Suprapubic skin (tissue), 4 donors: ENCODE data around the gene MOSMO.

Source experiments
- CTCF ChIP-seq, 2 donors: fragments of 200-600 bp in 1 of 2; fragments of 450-650 bp in 1 of 2; sonication (generic) in 1 of 2; IDR thresholded peaks; one replicate each; pipeline ENCODE4 v1.5.1; 2016 to 2019; ENCODE audit warnings: antibody characterized with exemption in 2 of 2, mild to moderate bottlenecking in 1 of 2, moderate library complexity in 1 of 2
- POLR2A ChIP-seq, 2 donors: fragments of 450-650 bp; IDR thresholded peaks; one replicate each; pipeline ENCODE4 v1.6.1; 2017; ENCODE audit warnings: antibody characterized with exemption in 2 of 2, mild to moderate bottlenecking in 2 of 2, moderate library complexity in 2 of 2
- POLR2AphosphoS5 ChIP-seq, 3 donors: sonication (generic); formaldehyde crosslinking; IDR thresholded peaks; one replicate each; pipeline ENCODE4 v1.6.1; 2017; ENCODE audit warnings: antibody characterized with exemption in 3 of 3

GRCh38 chr16:22035153-22035552 is 27.2 kb downstream of the MOSMO start:
- TF ChIP-seq CTCF (IDR thresholded peaks at IDR 0.05): no peak
- TF ChIP-seq POLR2AphosphoS5 (IDR thresholded peaks at IDR 0.05): no peak
- no peak for TF ChIP-seq POLR2A (IDR thresholded peaks at IDR 0.05)
